Neural cell (in vitro differentiated cells): ENCODE measurements around the gene MAGEA4. TPM values are rescaled to one million over a fixed set of nuclear protein-coding genes. Genes with fewer than 3 reads are reported as not detected.

Experiments
- H2AFZ ChIP-seq: fragments of 200-600, 300-800 bp; sonication (generic), shearing (Covaris generic); 2 replicates; pipeline ENCODE4 v1.6.0; 2014; ENCODE audit warnings: low read depth, mild to moderate bottlenecking, antibody characterized with exemption, low read length, moderate library complexity
- H3F3A ChIP-seq: fragments of 200-600 bp; shearing (Covaris generic); 2 replicates; pipeline ENCODE4 v1.6.1; 2016; ENCODE audit warnings: mild to moderate bottlenecking, moderate library complexity, mixed read lengths, antibody characterized with exemption, low read length; ENCODE audit not compliant: insufficient read depth, poor library complexity, severe bottlenecking
- H3K27ac ChIP-seq: fragments of 200-600, 300-800 bp; sonication (generic), shearing (Covaris generic); 2 replicates; pipeline ENCODE4 v1.5.1; 2014; ENCODE audit warnings: mild to moderate bottlenecking, low read length, moderate library complexity
- H3K27me3 ChIP-seq: fragments of 300-800, 200-600 bp; sonication (generic), shearing (Covaris generic); 2 replicates; pipeline ENCODE4 v1.6.0; 2014; ENCODE audit warnings: mild to moderate bottlenecking, low read depth, low read length, moderate library complexity; ENCODE audit not compliant: insufficient read depth
- H3K36me3 ChIP-seq: fragments of 300-800, 200-600 bp; sonication (generic), shearing (Covaris generic); 2 replicates; pipeline ENCODE4 v1.5.1; 2014; ENCODE audit warnings: mild to moderate bottlenecking, antibody characterized with exemption, low read length, moderate library complexity; ENCODE audit not compliant: insufficient read depth
- H3K4me2 ChIP-seq: fragments of 300-800, 200-600 bp; sonication (generic), shearing (Covaris generic); 2 replicates; pipeline ENCODE4 v1.6.0; 2014; ENCODE audit warnings: mild to moderate bottlenecking, low read length
- H3K4me3 ChIP-seq: fragments of 300-800, 200-600 bp; sonication (generic), shearing (Covaris generic); 2 replicates; pipeline ENCODE4 v1.5.1; 2014; ENCODE audit warnings: mild to moderate bottlenecking, low read length, moderate library complexity
- H3K79me2 ChIP-seq: fragments of 200-600 bp; shearing (Covaris generic); replicated peaks from 2 replicates; pipeline ENCODE4 v1.6.0; 2014; ENCODE audit warnings: mild to moderate bottlenecking, low read length, moderate library complexity; ENCODE audit not compliant: insufficient read depth
- H3K9ac ChIP-seq: fragments of 300-800, 200-600 bp; sonication (generic), shearing (Covaris generic); 2 replicates; pipeline ENCODE4 v1.6.1; 2016; ENCODE audit warnings: mild to moderate bottlenecking, low read length, mixed read lengths
- H3K9me2 ChIP-seq: fragments of 200-600 bp; shearing (Covaris generic); 2 replicates; pipeline ENCODE4 v1.6.1; 2016; ENCODE audit warnings: mild to moderate bottlenecking, low read length, mixed read lengths; ENCODE audit not compliant: insufficient read depth
- H3K9me3 ChIP-seq: fragments of 200-600, 300-800 bp; sonication (generic), shearing (Covaris generic); 2 replicates; pipeline ENCODE4 v1.6.1; 2016; ENCODE audit warnings: mild to moderate bottlenecking, mixed run types, low read length, moderate library complexity, mixed read lengths
- H4K20me1 ChIP-seq: fragments of 200-600 bp; shearing (Covaris generic); 2 replicates; pipeline ENCODE4 v1.6.1; 2016; ENCODE audit warnings: mild to moderate bottlenecking, mixed run types; ENCODE audit not compliant: insufficient read depth
- CTCF ChIP-seq: fragments of 450-650 bp; IDR thresholded peaks from 2 replicates; pipeline ENCODE4 v1.5.1; 2014; ENCODE audit warnings: antibody characterized with exemption, mild to moderate bottlenecking, moderate library complexity; ENCODE audit not compliant: poor library complexity, severe bottlenecking
- EP300 ChIP-seq: fragments of 450-650 bp; conservative IDR thresholded peaks from 2 replicates; pipeline ENCODE4 v1.6.1; 2014; ENCODE audit warnings: antibody characterized with exemption, mild to moderate bottlenecking, moderate library complexity; ENCODE audit not compliant: poor library complexity, severe bottlenecking
- EZH2 ChIP-seq: fragments of 200-600, 300-800 bp; shearing (Covaris generic), sonication (generic); IDR thresholded peaks from 2 replicates; pipeline ENCODE4 v1.6.1; 2014; ENCODE audit warnings: antibody characterized with exemption, low read length, borderline replicate concordance, mild to moderate bottlenecking; ENCODE audit not compliant: insufficient read depth, poor library complexity, severe bottlenecking
- MXI1 ChIP-seq: fragments of 450-650 bp; conservative IDR thresholded peaks from 2 replicates; pipeline ENCODE4 v1.6.1; 2014; ENCODE audit warnings: antibody characterized with exemption, mild to moderate bottlenecking; ENCODE audit not compliant: poor library complexity, severe bottlenecking
- POLR2AphosphoS5 ChIP-seq: IDR thresholded peaks from 2 replicates; pipeline ENCODE4 v1.6.1; 2012
- RAD21 ChIP-seq: fragments of 450-650 bp; conservative IDR thresholded peaks from 2 replicates; pipeline ENCODE4 v1.6.1; 2014; ENCODE audit warnings: antibody characterized with exemption, mild to moderate bottlenecking, moderate library complexity
- REST ChIP-seq: IDR thresholded peaks from 2 replicates; pipeline ENCODE4 v1.6.1; 2012; ENCODE audit warnings: borderline replicate concordance
- SMC3 ChIP-seq: fragments of 450-650 bp; conservative IDR thresholded peaks from 2 replicates; pipeline ENCODE4 v1.6.1; 2014; ENCODE audit warnings: antibody characterized with exemption, mild to moderate bottlenecking, moderate library complexity; ENCODE audit not compliant: poor library complexity
- TAF1 ChIP-seq: IDR thresholded peaks from 2 replicates; pipeline ENCODE4 v1.6.1; 2012; ENCODE audit warnings: low read depth
- polyA plus RNA-seq: library from polyadenylated mRNA; depleted of rRNA; stranded (reverse); fragments of >200 nt; gene quantifications from 2 replicates; pipeline ENCODE4 v1.2.3, GENCODE V29; 2014

MAGEA4 gene
- polyA plus RNA-seq, 1 donor from 2014 or later: not detected

GRCh38 chrX:151901826-151902225, 10.9 kb upstream of the MAGEA4 start:
- Histone ChIP-seq H3K4me2 (no peak overlapping the region), H3K9me3 (no peaks in the 10 kb centered on the region), H3K27me3 (no peaks in the 10 kb centered on the region), H4K20me1 (no peaks in the 10 kb centered on the region), H3K9ac (no peak overlapping the region), H3F3A (no peaks in the 10 kb centered on the region), H3K79me2 (no peaks in the 10 kb centered on the region), H3K36me3 (no peaks in the 10 kb centered on the region), H3K9me2 (no peaks in the 10 kb centered on the region), H2AFZ (no peak overlapping the region), H3K4me3 (no peak overlapping the region), H3K27ac (no peak overlapping the region)
- no peak for TF ChIP-seq RAD21
- TF ChIP-seq SMC3: no peak

- no peaks in the 10 kb centered on the region for H3K36me3 ChIP-seq
- no peak overlapping the region for H2AFZ ChIP-seq
- no peaks in the 10 kb centered on the region for H3K79me2 ChIP-seq
- H3K9me3 ChIP-seq: no peaks in the 10 kb centered on the region
- no peak overlapping the region for H3K9ac ChIP-seq
- TF ChIP-seq TAF1 (no peak), RAD21 (no peak), CTCF (no peak), REST (no peak), MXI1 (no peak), EZH2 (no peak), SMC3 (no peak), EP300 (no peak), POLR2AphosphoS5 (no peak)
- H3K4me2 ChIP-seq: no peak overlapping the region
- no peaks in the 10 kb centered on the region for H3K9me2 ChIP-seq
- no peaks in the 10 kb centered on the region for H3F3A ChIP-seq
- no peak overlapping the region for H3K4me3 ChIP-seq
- H3K27ac ChIP-seq: no peak overlapping the region
- H3K27me3 ChIP-seq: no peaks in the 10 kb centered on the region
- H4K20me1 ChIP-seq: no peaks in the 10 kb centered on the region
These were observed 9.7 kb upstream of the MAGEA4 start for GRCh38 chrX:151902813-151903591.
